ENCODE data around the gene ASPDH. TPM values are rescaled to one million over a fixed set of nuclear protein-coding genes. Genes with fewer than 3 reads are reported as not detected.

Gene ASPDH
- total and polyA plus RNA-seq, 2 of the 4 experiments (the other 2 are of a cell fraction), result not detected

DNA sequence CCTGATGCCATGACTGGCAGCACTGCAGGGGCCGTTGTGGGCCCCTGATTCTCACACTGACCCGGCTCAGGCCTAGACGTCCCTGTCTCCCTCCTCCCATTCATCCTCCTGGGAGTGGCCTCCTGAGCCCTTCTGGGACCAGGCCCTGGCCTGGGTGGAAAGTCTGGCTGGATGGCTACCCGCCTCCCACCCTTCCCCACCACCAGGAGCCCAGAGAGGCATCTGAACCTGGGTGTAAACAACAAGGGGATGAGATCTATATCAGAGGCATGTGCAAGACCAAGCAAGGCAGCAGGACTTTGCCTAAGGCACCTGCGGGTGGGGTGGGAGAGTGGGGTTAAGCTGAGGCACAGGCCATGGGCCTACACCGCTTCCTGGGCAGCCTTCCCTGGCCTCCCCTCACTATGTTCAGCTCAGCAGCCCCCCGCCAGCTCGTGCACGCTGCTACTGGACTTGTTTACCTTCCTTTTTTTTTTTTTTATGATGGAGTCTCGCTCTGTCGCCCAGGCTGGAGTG, 22.0 kb upstream of the ASPDH start:
- dilution Hi-C loops (cut with HindIII; ENCODE audit: low sequenced_read_pairs, unreplicated experiment) (no loop called here), intact Hi-C loops (cut with micrococcal nuclease) (no loop called here), in situ Hi-C loops (cut with MboI; ENCODE audit: low sequenced_read_pairs) (loop anchor here (10.0 kb wide), 1 partner anchor 249 kb away; no protein-coding TSS in a partner anchor)
- Histone ChIP-seq H3K27ac (ENCODE audit: insufficient read depth, low read length) (no peak overlapping the region), H2AFZ (replicated peaks; ENCODE audit: low read length, poor library complexity) (no peak overlapping the region), H3K36me3 (ENCODE audit: control insufficient read depth, insufficient read depth, low read length) (no peaks in the 10 kb centered on the region), H3K4me2 (ENCODE audit: low read depth, low read length) (no peak overlapping the region), H3K4me1 (ENCODE audit: control insufficient read depth, insufficient read depth, low read length) (no peaks in the 10 kb centered on the region), H3K23ac (ENCODE audit: low read depth, low read length) (no peak overlapping the region), H3K4me3 (ENCODE audit: insufficient read depth, low read depth, low read length) (no peak overlapping the region), H2AK5ac (ENCODE audit: low read depth, low read length) (no peak overlapping the region), H4K91ac (ENCODE audit: insufficient read depth, low read depth, low read length) (no peak overlapping the region), H3K27me3 (ENCODE audit: control insufficient read depth, insufficient read depth, low read length) (no peaks in the 10 kb centered on the region), H2AK9ac (replicated peaks; ENCODE audit: low read depth, low read length, poor library complexity) (no peak overlapping the region), H4K20me1 (ENCODE audit: insufficient read depth, low read length) (no peaks in the 10 kb centered on the region), H4K8ac (ENCODE audit: low read depth in 2 of 2, low read length in 2 of 2) (no peak overlapping the region), H3K4ac (ENCODE audit: low read depth, low read length) (no peak overlapping the region), H4K5ac (ENCODE audit: low read depth, low read length) (no peak overlapping the region), H3K56ac (ENCODE audit: extremely low read depth, insufficient read depth, low read length) (no peak overlapping the region), H3K14ac (replicated peaks; ENCODE audit: low read depth, low read length) (no peak overlapping the region), H3K79me1 (ENCODE audit: low read depth in 1 of 2, low read length in 2 of 2) (no peaks in the 10 kb centered on the region), H2BK20ac (ENCODE audit: low read depth, low read length) (no peak overlapping the region), H2BK5ac (ENCODE audit: low read depth, low read length, poor library complexity, severe bottlenecking) (no peak overlapping the region), H3K18ac (ENCODE audit: low read depth, low read length) (no peak overlapping the region), H3K9me1 (ENCODE audit: insufficient read depth, low read length) (no peaks in the 10 kb centered on the region), H3K9ac (ENCODE audit: low read depth, low read length) (no peak overlapping the region), H3K9me3 (ENCODE audit: control insufficient read depth, insufficient read depth, low read length) (peaks cover 11% of the 10 kb centered on the region), H2BK120ac (ENCODE audit: low read depth, low read length) (no peak overlapping the region), H2BK15ac (ENCODE audit: low read depth, low read length) (no peak overlapping the region)
- POLR2A ChIA-PET (ENCODE audit: unreplicated experiment), result no interaction called here
- no peak for DNase-seq
- TF ChIP-seq SMC3 (IDR thresholded peaks at IDR 0.05; ENCODE audit: low read depth, low read length) (no peak), FOS (IDR thresholded peaks at IDR 0.05; ENCODE audit: low read depth, low read length) (no peak), MXI1 (IDR thresholded peaks at IDR 0.05; ENCODE audit: borderline replicate concordance, low read depth, low read length) (no peak), CEBPB (IDR thresholded peaks at IDR 0.05; ENCODE audit: low read depth, low read length) (no peak), RFX5 (IDR thresholded peaks at IDR 0.05; ENCODE audit: low read depth, low read length) (no peak), MAZ (IDR thresholded peaks at IDR 0.05; ENCODE audit: borderline replicate concordance, low read depth, low read length) (no peak), RCOR1 (IDR thresholded peaks at IDR 0.05; ENCODE audit: insufficient replicate concordance, low read length) (no peak), BHLHE40 (IDR thresholded peaks at IDR 0.05; ENCODE audit: low read depth, low read length) (no peak), POLR2A (IDR thresholded peaks at IDR 0.05; ENCODE audit: low read depth, low read length) (no peak), NFE2L2 (IDR thresholded peaks at IDR 0.05; ENCODE audit: low read depth, low read length) (no peak), CTCF (conservative IDR thresholded peaks at IDR 0.05; ENCODE audit: low read depth, low read length) (no peak), MAFK (IDR thresholded peaks at IDR 0.05; ENCODE audit: low read depth, low read length) (no peak), ELK1 (IDR thresholded peaks at IDR 0.05; ENCODE audit: borderline replicate concordance, low read depth, low read length) (no peak)
- TF ChIP-seq, protein P1, sequence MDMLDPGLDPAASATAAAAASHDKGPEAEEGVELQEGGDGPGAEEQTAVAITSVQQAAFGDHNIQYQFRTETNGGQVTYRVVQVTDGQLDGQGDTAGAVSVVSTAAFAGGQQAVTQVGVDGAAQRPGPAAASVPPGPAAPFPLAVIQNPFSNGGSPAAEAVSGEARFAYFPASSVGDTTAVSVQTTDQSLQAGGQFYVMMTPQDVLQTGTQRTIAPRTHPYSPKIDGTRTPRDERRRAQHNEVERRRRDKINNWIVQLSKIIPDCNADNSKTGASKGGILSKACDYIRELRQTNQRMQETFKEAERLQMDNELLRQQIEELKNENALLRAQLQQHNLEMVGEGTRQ (IDR thresholded peaks at IDR 0.05; ENCODE audit: low read depth, low read length), result no peak
- no TSS peak for BruUV-seq (replicated peaks)
- WGBS, 2 experiments (ENCODE audit: extremely low coverage in 2 of 2, insufficient read length in 1 of 2), result no CpG with 5 or more reads among the region's 11 CpGs
- ATAC-seq (ENCODE audit: low read depth), result no peak
- CTCF ChIA-PET, result no interaction called here
